ENCODE measurements around the gene SUPT20H.

GRCh38 chr13:36973621-36974295 lies 85.7 kb downstream of the SUPT20H start:
- TF ChIP-seq, protein P1, sequence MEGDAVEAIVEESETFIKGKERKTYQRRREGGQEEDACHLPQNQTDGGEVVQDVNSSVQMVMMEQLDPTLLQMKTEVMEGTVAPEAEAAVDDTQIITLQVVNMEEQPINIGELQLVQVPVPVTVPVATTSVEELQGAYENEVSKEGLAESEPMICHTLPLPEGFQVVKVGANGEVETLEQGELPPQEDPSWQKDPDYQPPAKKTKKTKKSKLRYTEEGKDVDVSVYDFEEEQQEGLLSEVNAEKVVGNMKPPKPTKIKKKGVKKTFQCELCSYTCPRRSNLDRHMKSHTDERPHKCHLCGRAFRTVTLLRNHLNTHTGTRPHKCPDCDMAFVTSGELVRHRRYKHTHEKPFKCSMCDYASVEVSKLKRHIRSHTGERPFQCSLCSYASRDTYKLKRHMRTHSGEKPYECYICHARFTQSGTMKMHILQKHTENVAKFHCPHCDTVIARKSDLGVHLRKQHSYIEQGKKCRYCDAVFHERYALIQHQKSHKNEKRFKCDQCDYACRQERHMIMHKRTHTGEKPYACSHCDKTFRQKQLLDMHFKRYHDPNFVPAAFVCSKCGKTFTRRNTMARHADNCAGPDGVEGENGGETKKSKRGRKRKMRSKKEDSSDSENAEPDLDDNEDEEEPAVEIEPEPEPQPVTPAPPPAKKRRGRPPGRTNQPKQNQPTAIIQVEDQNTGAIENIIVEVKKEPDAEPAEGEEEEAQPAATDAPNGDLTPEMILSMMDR (conservative IDR thresholded peaks at IDR 0.05), result no peak
- no peak for TF ChIP-seq ZFX (IDR thresholded peaks at IDR 0.05)
